Prostate gland (tissue), 2 donors: ENCODE measurements around the gene BTBD2.

Experiments
- POLR2A ChIP-seq: fragments of 450-650 bp; IDR thresholded peaks from one replicate; pipeline ENCODE4 v1.6.1; 2016; ENCODE audit warnings: antibody characterized with exemption, mild to moderate bottlenecking
- POLR2AphosphoS5 ChIP-seq: sonication (generic); formaldehyde crosslinking; IDR thresholded peaks from one replicate; pipeline ENCODE4 v1.6.1; 2017; ENCODE audit warnings: antibody characterized with exemption
- TF ChIP-seq, protein P1 (sequence below), 4 experiments: fragments of 200-600 bp in 2 of 4; fragments of 450-650 bp in 2 of 4; sonication (generic) in 2 of 4; IDR thresholded peaks; 1 replicate in 3 of 4; 2 replicates in 1 of 4; pipeline ENCODE4 v1.5.1; 2016 to 2019; ENCODE audit warnings: antibody characterized with exemption in 4 of 4, mild to moderate bottlenecking in 2 of 4, moderate library complexity in 2 of 4

DNA sequence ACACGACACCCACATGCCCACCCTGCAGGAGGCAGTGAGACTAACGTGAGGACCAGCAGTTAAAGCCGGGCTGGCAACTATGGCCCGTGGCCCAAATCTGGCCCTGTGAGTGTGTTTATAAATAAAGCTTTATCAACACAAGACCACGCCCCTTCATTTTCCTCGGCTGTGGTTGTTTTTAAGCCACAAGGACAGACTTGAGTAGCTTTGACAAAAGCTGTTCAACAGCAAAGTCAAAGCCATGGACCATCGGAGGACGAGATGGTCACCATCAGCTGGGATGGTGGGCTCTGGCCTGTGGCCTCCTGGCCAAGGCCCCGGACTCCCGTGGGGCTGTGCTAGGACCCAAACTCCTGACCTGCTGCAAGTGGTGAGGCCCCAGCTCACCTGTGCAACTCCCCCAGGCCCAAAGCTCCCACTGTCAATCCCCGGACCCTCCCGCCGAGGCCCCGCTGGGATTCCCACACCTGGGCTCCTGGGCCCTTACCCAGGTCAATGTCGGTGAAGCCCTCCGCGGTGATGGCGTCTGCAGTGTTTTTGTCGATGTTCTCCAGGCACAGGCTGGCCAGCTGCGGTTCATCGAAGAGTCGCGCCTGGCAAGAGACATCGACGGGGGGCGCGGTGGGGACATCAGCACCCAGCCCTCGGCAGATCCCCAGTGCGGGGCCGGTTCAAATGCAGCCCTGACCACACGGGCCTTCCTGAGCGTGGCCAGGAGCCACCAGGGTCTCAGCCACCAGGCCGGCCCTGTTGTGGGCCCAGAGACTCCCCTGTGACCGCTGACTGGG is 25.1 kb downstream of the BTBD2 start:
- TF ChIP-seq, protein P1, sequence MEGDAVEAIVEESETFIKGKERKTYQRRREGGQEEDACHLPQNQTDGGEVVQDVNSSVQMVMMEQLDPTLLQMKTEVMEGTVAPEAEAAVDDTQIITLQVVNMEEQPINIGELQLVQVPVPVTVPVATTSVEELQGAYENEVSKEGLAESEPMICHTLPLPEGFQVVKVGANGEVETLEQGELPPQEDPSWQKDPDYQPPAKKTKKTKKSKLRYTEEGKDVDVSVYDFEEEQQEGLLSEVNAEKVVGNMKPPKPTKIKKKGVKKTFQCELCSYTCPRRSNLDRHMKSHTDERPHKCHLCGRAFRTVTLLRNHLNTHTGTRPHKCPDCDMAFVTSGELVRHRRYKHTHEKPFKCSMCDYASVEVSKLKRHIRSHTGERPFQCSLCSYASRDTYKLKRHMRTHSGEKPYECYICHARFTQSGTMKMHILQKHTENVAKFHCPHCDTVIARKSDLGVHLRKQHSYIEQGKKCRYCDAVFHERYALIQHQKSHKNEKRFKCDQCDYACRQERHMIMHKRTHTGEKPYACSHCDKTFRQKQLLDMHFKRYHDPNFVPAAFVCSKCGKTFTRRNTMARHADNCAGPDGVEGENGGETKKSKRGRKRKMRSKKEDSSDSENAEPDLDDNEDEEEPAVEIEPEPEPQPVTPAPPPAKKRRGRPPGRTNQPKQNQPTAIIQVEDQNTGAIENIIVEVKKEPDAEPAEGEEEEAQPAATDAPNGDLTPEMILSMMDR (IDR thresholded peaks at IDR 0.05): no peak
- TF ChIP-seq POLR2A: no peak
- no peak for TF ChIP-seq POLR2AphosphoS5
